ENCODE measurements around the gene SPATA9.

The SPATA9 gene

GRCh38 chr5:95682891-95683290, at the start of gene SPATA9:
Gene SPATA9 (minus strand): TSS chr5:95682991. CDS start chr5:95682854, 137 bp downstream.
- Histone ChIP-seq H3K9ac (no peak within 1 kb of the TSS), H3K9me3 (replicated peaks in 1 of 11) (peaks cover 0 to 16% (median 9%) of the 10 kb centered on the region in 11 experiments; a peak in 10 of 22 replicates), H3K4me3 (no peak within 1 kb of the TSS), H3K36me3 (peaks cover 0 to 3% (median 0%) of the 10 kb centered on the region in 11 experiments; a peak in 1 of 22 replicates), H3K4me1 (no peaks in the 10 kb centered on the region), H4K20me1 (no peaks in the 10 kb centered on the region), H3K4me2 (no peak within 1 kb of the TSS), H3K27me3 (no peaks in the 10 kb centered on the region), H3K27ac (no peak within 1 kb of the TSS)
- TF ChIP-seq Cebpa-rat (IDR thresholded peaks at IDR 0.05) = no peak

GRCh38 chr5:95731571-95732554, 49.1 kb upstream of the SPATA9 start:
- Histone ChIP-seq H4K20me1 (no peaks in the 10 kb centered on the region; a peak in 1 of 22 replicates), H3K27me3 (no peaks in the 10 kb centered on the region), H3K36me3 (peaks cover under 1 to 36% (median 9%) of the 10 kb centered on the region in 11 experiments; a peak in 16 of 22 replicates), H3K4me2 (peak overlapping the region; percentile 73 to 92 (median 87)), H3K4me1 (peaks cover 51 to 82% (median 67%) of the 10 kb centered on the region in 10 experiments), H3K27ac (peak overlapping the region; percentile 84 to 95 (median 93)), H3K4me3 (peak overlapping the region; percentile 74 to 96 (median 88)), H3K9me3 (replicated peaks in 1 of 11) (no peaks in the 10 kb centered on the region), H3K9ac (peak overlapping the region; percentile 85 to 95 (median 92))
- no peak for TF ChIP-seq Cebpa-rat (IDR thresholded peaks at IDR 0.05)

DNA sequence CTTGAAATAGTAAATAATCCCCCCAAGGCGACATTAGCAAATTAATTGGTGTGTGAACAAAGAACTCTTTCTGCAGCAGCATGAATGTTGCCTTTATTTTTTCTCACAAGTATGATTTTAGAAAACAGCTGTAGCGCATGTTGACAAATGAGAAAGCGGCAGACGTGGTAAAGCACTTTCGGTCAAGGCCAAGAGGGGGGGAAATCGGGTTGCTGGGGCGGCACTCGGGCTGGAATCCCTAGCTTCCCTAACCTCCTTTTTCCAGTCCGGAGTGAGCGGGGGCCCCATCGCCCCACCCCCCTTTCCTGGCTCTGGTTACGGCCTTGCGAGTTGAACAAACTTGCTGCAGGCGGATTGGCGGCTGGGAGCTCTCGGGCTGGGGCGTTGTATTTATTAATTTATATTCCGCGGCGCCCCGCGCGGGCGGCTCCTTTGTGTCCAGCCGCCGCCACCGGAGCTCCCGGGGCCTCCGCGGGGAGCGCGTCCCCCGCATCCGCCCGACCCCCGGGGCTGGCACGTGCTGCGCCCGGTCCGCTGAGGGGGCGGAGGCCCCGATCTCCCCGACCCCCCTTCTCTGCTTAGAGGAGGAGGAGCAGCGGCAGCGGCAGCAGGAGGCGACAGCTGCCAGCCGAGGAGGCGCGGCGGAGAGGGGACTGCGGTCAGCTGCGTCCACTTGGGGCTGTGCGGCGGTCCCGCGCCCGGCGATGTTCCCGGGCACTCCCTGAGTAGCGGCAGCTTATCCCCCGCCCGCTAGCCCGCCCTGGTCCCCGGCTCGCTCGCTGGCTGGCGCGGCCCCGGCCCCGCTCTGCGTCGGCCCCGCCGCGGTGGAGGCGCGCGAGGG, 48.2 kb upstream of the SPATA9 start, which contains the start of gene RHOBTB3:
TSS of gene RHOBTB3 (plus strand) at position 607 of the 841 bp plus-strand sequence. CDS start 347 bp downstream, outside the sequence.
- Histone ChIP-seq H3K9ac (peak within 1 kb of the TSS; percentile 85 to 95 (median 92)), H3K4me2 (peak within 1 kb of the TSS; percentile 73 to 92 (median 87)), H3K27me3 (no peaks in the 10 kb centered on the region), H3K36me3 (peaks cover 0 to 27% (median 7%) of the 10 kb centered on the region in 11 experiments; a peak in 15 of 22 replicates), H3K4me3 (peak within 1 kb of the TSS; percentile 74 to 96 (median 88)), H3K9me3 (replicated peaks in 1 of 11) (no peaks in the 10 kb centered on the region), H3K27ac (peak within 1 kb of the TSS; percentile 84 to 95 (median 93)), H3K4me1 (peaks cover 51 to 81% (median 69%) of the 10 kb centered on the region in 10 experiments), H4K20me1 (no peaks in the 10 kb centered on the region; a peak in 1 of 22 replicates)
- TF ChIP-seq Cebpa-rat (IDR thresholded peaks at IDR 0.05) = no peak

DNA sequence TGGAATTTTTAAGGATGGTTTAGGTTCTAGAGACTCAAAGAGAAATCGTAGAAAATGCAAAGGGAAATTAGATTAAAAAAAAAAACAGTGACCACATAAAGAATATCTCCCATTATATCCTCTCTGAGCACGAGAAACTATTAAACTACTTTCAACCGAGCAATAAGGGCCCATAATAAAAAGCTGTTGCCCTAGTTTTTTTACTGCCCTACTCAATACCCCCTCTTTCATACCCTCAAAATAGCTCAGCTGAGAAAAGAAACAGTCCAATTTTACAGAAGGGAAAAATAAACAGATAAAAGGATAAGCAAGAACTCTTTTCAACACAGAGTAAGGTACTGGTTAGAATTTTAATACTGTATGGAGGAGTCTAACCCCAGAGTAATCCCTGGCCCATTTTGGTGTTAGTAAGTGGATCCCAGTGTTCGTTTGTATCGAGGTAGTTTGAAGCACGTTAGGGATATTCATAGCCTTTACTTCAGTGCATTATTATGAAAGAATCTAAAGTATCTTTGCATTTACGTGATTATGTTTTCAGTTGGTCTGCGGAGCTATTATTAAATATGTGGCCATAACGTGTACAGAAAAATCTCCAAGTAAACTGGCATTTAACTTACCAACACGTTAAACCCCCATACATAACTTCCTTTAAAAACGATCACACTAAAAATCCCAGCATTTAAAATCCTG, 47.4 kb upstream of the SPATA9 start:
- Histone ChIP-seq H3K4me3 (peak overlapping the region; percentile 74 to 96 (median 88)), H3K4me1 (peaks cover 47 to 78% (median 63%) of the 10 kb centered on the region in 10 experiments), H3K27me3 (no peaks in the 10 kb centered on the region), H3K9me3 (replicated peaks in 1 of 11) (no peaks in the 10 kb centered on the region), H4K20me1 (no peaks in the 10 kb centered on the region; a peak in 1 of 22 replicates), H3K9ac (peak overlapping the region; percentile 85 to 95 (median 92)), H3K27ac (peak overlapping the region; percentile 84 to 95 (median 93); a peak in 21 of 22 replicates), H3K36me3 (peaks cover 0 to 19% (median 0%) of the 10 kb centered on the region in 11 experiments; a peak in 6 of 22 replicates), H3K4me2 (peak overlapping the region; percentile 73 to 92 (median 87))
- no peak for TF ChIP-seq Cebpa-rat (IDR thresholded peaks at IDR 0.05)

DNA sequence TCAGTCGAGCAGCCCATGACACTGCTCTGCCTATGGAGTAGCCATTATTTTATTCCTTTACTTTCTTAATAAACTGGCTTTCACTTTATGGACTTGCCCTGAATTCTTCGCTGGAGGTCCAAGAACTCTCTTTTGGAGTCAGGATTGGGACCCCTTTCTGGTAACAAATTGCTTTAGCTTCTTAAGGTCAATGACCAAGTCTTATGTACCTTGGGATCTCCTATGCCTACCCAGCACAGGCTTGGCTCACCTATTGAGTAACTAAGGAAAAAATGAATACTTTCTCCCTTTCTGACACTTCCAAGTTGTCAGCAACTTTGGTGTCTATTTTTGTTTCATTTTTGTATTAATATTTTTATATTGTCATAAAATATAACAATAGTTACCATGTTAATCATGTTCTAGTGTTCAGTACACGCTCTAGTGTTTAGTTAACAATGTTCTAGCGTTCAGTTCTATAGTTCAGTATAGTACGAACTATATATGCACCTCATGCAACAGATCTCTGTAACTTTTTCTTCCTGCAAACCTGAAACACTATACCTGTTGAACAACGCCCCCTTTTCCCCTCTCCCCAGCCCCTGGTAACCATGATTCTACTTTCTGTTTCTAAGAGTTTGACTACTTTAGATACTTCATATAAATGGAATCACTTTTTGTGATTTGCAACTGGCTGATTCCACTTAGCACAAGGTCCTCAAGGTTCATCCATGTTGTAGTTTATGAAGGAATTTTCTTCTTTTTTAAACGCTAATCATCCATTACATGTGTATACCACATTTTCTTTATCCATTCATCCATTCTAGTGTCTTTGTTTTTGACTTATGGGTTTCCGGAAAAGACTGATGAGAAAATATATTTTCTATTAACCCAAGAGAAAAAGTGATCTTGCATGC, 46.6 kb upstream of the SPATA9 start:
- Histone ChIP-seq H3K4me1 (peaks cover 43 to 78% (median 56%) of the 10 kb centered on the region in 10 experiments), H4K20me1 (no peaks in the 10 kb centered on the region), H3K9ac (peak overlapping the region in 5 of 11 experiments; percentile 85 to 95 (median 92); a peak in 6 of 22 replicates), H3K27me3 (no peaks in the 10 kb centered on the region), H3K4me3 (peak overlapping the region in 4 of 10 experiments; percentile 79 to 89 (median 84); a peak in 4 of 20 replicates), H3K4me2 (peak overlapping the region; percentile 73 to 92 (median 87); a peak in 20 of 22 replicates), H3K9me3 (replicated peaks in 1 of 11) (no peaks in the 10 kb centered on the region), H3K27ac (peak overlapping the region in 2 of 11 experiments; percentile 34 to 93; a peak in 3 of 22 replicates), H3K36me3 (peaks cover 0 to 11% (median 0%) of the 10 kb centered on the region in 11 experiments; a peak in 2 of 22 replicates)
- no peak for TF ChIP-seq Cebpa-rat (IDR thresholded peaks at IDR 0.05)

DNA sequence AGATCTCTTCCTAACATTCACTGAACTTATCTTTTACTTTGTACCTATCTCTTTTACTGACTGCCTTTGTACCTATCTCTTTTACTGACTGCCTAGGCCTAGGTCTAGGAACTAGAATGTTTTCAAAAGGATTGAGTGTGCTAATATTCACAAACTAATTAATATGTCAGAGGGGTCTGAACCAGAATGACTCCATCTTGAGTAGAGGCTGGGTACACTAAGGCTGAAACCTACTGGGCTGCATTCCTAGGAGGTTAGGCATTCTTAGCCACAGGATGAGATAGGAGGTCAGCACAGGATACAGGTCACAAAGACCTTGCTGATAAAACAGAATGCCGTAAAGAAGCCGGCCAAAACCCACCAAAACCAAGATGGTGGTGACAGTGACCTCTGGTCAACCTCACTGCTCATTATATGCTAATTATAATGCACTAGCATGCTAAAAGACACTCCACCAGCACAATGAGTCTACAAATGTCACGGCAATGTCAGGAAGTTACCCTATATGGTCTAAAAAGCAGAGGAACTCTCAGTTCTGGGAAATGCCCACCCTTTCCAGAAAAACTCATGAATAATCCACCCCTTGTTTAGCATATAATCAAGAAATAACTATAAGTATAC, 45.8 kb upstream of the SPATA9 start:
- 0 out of 22 replicates have a peak, but pooled peaks cover 0 to 3% (median 0%) of the 10 kb centered on the region in 11 experiments for H3K36me3 ChIP-seq
- no peaks in the 10 kb centered on the region for H4K20me1 ChIP-seq
- no peaks in the 10 kb centered on the region for H3K27me3 ChIP-seq
- H3K9me3 ChIP-seq (replicated peaks in 1 of 11) = no peaks in the 10 kb centered on the region
- peak overlapping the region in 4 of 11 experiments; percentile 12 to 34 (median 20); a peak in 4 of 22 replicates for H3K27ac ChIP-seq
- no peak overlapping the region for H3K4me3 ChIP-seq
- TF ChIP-seq Cebpa-rat (IDR thresholded peaks at IDR 0.05) = no peak
- H3K9ac ChIP-seq = no peak overlapping the region
- H3K4me1 ChIP-seq = peaks cover 39 to 78% (median 50%) of the 10 kb centered on the region in 10 experiments
- peak overlapping the region in 7 of 11 experiments; percentile 10 to 90 (median 73); a peak in 10 of 22 replicates for H3K4me2 ChIP-seq

GRCh38 chr5:95727764-95728191, 45.0 kb upstream of the SPATA9 start:
- Histone ChIP-seq H3K9ac (no peak overlapping the region), H3K4me3 (no peak overlapping the region), H3K9me3 (replicated peaks in 1 of 11) (no peaks in the 10 kb centered on the region), H3K27me3 (no peaks in the 10 kb centered on the region), H3K4me2 (peak overlapping the region; percentile 5 to 89 (median 45); a peak in 18 of 22 replicates), H3K4me1 (peaks cover 34 to 78% (median 47%) of the 10 kb centered on the region in 10 experiments), H3K27ac (peak overlapping the region in 1 of 11 experiments; percentile 22; a peak in 2 of 22 replicates), H4K20me1 (no peaks in the 10 kb centered on the region), H3K36me3 (no peaks in the 10 kb centered on the region)
- TF ChIP-seq Cebpa-rat (IDR thresholded peaks at IDR 0.05) = no peak
